ENCODE results near the gene DCT.

DNA sequence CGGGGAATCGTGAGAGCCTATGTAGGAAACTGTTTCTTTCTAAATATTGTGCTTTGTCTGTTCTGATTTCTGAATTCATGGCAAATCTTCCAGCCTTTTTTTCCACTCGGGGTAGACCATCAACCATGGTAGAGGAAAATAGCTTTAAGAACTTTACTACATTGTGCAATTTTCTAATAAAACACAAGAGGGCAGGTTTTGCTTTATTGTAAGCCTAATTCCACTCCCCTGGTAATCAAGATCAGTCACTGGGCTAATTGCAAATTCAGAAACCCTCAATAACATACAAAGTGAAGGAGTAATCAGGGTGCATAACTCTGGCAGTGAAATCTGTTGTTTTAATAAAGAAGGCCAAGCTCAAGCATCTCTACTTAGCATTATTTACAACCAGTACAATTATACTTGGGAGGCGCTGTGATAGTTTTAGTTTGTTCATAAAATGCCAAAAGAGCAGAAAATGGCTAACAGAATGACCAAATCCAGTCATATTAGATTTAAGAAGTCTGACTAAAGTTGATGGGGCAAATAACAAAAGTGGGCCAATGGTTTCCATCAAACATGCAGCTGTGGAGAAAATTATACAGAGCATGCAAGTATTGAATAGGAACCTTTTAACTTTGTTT is 43.8 kb downstream of the DCT start:
- TF ChIP-seq, protein P1, sequence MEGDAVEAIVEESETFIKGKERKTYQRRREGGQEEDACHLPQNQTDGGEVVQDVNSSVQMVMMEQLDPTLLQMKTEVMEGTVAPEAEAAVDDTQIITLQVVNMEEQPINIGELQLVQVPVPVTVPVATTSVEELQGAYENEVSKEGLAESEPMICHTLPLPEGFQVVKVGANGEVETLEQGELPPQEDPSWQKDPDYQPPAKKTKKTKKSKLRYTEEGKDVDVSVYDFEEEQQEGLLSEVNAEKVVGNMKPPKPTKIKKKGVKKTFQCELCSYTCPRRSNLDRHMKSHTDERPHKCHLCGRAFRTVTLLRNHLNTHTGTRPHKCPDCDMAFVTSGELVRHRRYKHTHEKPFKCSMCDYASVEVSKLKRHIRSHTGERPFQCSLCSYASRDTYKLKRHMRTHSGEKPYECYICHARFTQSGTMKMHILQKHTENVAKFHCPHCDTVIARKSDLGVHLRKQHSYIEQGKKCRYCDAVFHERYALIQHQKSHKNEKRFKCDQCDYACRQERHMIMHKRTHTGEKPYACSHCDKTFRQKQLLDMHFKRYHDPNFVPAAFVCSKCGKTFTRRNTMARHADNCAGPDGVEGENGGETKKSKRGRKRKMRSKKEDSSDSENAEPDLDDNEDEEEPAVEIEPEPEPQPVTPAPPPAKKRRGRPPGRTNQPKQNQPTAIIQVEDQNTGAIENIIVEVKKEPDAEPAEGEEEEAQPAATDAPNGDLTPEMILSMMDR (IDR thresholded peaks at IDR 0.05) = peak; percentile 20 to 43
- TF ChIP-seq POLR2AphosphoS5 (IDR thresholded peaks at IDR 0.05) (no peak), POLR2A (IDR thresholded peaks at IDR 0.05) (no peak), EP300 (IDR thresholded peaks at IDR 0.05) (no peak)
